Fibroblast of mammary gland (primary cell): ENCODE measurements around the gene LUM.

Experiments
- DNase-seq: peaks from one replicate; pipeline ENCODE4 v3.0.0-alpha.2; 2010; ENCODE audit warnings: low read depth
- H3K4me3 ChIP-seq: 2 replicates; pipeline ENCODE4 v1.5.1; 2011; ENCODE audit warnings: low read depth, mild to moderate bottlenecking, low read length, moderate library complexity; ENCODE audit not compliant: control insufficient read depth
- TF ChIP-seq, protein P1 (sequence below): conservative IDR thresholded peaks from 2 replicates; pipeline ENCODE4 v1.5.1; 2011; ENCODE audit warnings: low read depth, low read length, inconsistent platforms; ENCODE audit not compliant: control insufficient read depth, insufficient read depth

Gene LUM

DNA sequence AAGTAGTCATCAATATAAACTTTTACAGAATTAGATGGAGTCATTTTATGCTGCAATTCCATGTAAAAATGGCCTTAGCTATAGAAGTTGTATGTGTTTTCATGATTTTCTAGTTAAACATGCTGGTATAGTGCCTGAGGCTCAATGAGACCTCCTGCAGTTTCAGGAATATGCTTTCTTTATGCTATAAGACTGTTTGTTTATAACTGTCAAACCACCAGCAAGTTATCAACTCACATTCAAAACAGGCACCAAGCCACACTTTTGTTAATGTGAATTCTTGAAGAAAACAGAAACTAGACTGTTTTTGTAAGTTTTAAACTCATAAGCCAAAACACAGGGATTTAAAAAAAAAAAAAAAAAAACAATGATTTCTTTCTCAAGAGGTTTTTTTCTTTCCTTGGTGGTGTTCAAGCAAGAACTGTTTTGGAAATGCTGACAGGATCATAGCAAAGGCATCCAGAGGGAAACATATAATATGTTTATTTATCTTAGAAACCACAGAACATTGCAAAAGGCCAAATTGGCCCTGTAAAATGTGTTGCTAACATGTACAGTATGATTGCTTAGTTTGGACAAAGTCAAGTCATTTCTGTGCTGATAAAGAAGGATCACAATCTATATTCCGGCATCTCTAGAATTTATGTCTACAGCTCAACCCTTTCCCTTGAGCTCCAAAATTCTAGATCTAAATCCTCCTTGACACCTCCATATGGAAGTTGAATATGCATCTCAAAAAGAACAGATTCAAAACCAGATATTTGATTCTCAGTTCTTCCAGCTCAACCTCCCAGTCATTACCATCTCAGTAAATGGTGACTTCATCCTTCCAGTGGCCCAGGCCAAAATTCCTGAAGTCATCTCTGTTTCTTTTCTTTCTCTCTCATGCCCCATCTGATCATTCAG lies 29.0 kb upstream of the LUM start:
- DNase-seq = peak; percentile 94
- no peak overlapping the region for H3K4me3 ChIP-seq
- TF ChIP-seq, protein P1, sequence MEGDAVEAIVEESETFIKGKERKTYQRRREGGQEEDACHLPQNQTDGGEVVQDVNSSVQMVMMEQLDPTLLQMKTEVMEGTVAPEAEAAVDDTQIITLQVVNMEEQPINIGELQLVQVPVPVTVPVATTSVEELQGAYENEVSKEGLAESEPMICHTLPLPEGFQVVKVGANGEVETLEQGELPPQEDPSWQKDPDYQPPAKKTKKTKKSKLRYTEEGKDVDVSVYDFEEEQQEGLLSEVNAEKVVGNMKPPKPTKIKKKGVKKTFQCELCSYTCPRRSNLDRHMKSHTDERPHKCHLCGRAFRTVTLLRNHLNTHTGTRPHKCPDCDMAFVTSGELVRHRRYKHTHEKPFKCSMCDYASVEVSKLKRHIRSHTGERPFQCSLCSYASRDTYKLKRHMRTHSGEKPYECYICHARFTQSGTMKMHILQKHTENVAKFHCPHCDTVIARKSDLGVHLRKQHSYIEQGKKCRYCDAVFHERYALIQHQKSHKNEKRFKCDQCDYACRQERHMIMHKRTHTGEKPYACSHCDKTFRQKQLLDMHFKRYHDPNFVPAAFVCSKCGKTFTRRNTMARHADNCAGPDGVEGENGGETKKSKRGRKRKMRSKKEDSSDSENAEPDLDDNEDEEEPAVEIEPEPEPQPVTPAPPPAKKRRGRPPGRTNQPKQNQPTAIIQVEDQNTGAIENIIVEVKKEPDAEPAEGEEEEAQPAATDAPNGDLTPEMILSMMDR = no peak

DNA sequence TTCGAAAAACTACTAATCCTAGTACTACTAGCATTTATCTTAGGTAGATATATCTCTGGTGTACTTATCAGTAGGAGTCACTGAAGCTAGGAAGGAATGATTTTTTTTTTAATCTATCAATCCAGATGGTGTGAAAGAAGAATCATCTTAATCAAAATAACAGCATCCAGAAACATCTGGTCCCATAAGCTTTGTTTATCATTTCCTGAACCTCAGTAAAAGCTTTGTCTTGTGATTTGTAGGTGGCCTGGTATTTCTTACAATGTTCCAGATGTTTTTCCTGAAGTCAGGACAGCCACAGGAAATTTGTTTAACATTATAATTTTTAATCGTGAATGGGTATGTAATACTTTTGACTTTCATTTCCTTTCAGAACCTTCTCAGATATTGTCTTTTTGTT lies 28.0 kb upstream of the LUM start:
- peak; percentile 68 for DNase-seq
- TF ChIP-seq, protein P1 = no peak
- no peak overlapping the region for H3K4me3 ChIP-seq

DNA sequence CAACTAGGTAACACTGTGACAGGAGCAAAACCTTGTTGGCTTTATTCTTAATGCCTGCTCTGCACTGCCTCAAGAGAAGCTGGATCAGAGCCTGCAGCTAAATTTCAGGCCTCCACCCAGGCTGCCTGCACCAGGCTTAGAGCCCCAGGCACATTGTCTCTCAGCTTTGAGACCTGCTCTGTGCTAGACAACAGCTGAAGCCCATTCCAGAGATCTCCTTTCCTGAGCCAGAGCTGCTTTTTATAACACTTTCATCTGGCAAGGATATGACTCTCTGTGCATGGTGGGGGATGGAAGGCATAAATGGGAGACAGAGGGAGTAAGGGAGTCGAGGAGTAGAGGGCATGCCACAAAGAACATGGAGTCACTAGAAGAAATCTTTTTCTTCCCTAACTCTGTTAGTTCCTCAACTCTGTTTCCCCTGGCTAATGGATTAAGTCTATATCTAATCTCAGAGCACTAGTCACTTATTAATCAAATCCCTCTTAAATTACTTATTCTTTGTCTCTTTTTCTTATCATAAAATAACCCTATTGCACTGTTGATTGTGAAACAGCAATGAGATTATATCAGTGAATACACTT lies 27.1 kb upstream of the LUM start:
- DNase-seq = no peak
- H3K4me3 ChIP-seq = no peak overlapping the region
- TF ChIP-seq, protein P1 = no peak

DNA sequence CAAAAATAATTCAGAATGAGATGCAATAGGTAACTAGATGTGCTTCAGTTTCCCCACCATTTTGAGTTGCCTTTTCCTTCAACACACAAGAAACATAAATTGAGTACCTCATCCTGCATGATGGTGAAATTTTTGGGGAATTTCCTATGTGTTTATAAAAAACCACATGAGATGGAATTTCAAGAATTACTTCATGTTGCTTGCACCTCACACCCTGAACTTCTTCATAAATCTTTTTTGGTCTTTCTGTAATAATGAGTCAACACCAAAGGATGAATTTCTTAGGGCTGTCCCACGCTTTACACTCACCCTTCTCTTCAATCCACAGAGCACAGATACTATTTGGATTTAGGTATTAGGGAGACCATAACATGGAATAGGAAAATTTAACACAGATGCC lies 22.6 kb upstream of the LUM start:
- H3K4me3 ChIP-seq = no peak overlapping the region
- peak; percentile 88 for DNase-seq
- TF ChIP-seq, protein P1 = no peak

DNA sequence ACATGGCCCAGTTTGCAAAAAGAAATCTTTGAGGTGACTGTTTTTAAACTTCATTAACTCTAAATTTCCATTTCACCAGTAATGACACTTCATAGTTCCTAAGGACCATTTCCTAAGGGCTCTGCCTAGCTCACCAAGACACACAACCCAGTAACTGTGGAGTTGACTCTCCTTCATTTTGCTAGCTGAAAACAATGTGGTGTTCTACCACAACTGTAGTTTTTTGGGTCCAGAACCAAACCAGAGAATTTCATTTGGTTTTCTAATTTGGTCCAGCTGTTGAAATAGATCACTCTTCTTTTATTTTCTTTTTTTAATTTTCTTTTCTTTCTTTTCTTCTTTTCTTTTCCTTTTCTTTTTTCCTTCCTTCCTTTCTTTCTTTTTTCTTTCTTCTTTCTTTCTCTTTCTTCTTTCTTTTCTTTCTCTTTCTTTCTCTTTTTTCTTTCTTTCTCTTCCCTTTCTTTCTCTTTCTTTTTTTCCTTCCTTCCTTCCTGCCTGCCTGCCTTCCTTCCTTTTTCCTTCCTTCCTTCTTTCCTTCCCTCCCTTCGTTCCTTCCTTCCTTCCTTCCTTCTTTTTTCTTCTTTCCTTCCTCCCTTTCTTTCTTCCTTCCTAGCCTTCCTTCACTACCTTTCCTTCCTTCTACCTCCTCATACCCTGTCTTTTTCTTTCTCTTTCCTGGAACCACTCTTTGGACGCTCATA lies 18.5 kb upstream of the LUM start:
- DNase-seq = no peak
- TF ChIP-seq, protein P1 = no peak
- H3K4me3 ChIP-seq = no peak overlapping the region

DNA sequence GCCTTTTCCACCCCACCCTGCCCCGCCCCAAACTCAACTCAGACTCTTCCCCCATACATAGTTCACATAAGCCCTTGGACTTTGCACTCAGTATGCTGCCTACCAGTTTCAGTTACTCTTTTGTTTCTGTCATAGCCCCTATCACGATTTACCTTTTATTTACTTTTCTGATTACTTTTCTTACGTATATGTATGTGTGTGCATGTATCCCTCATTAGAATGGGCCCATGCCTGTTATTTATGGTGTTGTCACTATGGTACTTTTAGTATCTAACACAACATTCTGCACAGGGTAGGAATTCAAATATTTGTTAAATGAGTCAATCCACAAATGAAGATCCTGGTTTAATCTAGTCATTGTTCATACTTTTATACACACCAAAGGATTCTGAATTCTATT lies 16.5 kb upstream of the LUM start:
- TF ChIP-seq, protein P1 = no peak
- peak; percentile 58 for DNase-seq

More for the DNA sequence above, 16.5 kb upstream of the LUM start:
- no peak overlapping the region for H3K4me3 ChIP-seq
